CD4-positive, alpha-beta T cell treated with Interleukin-15 for 1 hour (primary cell): ENCODE data around the gene RNF19B.

Experiments used
- DNase-seq: peaks from one replicate; pipeline ENCODE4 v3.0.0-alpha.2; 2020

RNF19B gene

DNA sequence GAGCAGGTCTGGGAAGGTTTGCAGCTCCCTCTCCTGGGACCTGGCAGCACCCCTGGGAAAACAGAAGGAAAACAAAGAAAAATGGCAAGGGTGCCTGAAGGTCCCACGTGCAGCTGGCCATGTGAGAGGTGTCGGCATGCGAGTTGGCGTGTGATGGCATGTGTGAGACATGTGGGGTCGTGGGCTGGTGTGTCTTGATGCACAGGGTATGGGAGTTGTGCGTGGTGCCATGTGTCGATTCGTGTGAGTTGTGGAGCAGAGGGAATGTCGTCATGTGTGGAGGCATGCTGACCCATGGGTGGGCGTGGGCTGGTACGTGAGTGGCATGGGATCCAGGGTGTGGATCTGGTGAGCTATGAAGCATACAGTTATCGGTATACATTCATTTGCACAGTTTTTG is 77.0 kb downstream of the RNF19B start:
- DNase-seq: no peak

DNA sequence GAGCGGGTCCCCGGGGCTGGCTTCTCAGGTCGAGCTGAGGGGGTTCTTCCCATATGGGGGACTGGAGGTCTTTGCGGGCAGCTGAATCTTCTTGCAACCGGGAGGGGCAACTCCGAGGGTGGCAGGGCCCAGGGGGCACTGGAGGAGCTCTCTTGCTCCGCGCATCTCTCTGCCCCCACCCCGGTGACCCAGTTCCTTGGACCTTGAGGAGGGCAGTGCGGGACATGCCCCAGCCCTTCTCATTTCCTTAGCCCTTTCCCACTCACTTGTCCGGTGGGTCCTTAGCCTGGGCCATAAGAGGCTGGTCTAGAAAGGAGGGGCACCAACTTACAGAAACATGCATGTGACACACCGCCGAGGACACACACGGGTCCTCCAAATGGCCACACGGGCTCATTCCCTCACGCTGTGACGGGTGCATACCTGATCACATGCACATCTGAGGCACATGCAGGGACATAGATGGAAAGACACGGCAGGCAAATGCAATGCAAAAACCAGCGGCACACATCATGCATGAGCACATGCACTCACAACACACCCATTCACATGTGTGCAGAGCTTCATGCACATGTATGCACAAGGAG is 77.7 kb downstream of the RNF19B start:
- no peak for DNase-seq
